ENCODE results near the gene RNLS.

RNLS gene

DNA sequence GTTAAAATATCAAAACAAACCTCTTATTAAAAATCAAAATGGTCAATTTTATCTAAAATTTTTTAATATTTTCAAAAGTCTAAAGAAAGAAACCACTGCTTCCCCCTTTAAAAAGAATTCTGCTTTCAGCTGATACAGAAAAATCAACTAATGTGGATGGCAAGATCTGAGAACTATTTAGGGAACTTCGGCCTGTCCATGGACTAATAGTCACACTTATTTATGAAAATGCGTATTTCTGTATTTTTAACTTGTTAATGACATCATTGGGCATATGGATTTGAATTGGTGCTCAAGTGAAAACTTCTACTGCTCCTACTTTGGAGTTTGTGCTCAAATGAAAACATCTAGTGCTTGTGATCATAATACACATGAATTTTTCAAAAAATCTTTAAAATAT is 31.9 kb downstream of the RNLS start:
- DNase-seq = no peak

DNA sequence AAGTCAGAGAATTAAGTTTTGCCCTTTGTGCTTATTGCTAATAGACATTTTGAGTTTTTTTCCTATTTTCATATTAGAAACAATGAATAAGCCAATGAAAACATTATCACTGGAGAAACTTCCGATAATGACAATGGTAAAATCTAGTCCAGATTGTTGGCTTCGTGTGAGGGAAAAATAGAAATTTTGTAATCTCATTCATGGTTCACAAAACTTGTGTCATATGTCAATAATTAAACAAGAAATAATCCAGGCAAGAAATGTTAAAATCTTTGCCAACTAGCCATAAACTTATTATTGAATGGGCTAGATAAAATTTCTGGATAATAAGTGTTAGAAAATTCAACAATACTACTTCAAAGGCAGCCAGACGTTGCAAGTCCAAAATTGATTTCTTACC is 36.6 kb downstream of the RNLS start:
- no peak for DNase-seq

DNA sequence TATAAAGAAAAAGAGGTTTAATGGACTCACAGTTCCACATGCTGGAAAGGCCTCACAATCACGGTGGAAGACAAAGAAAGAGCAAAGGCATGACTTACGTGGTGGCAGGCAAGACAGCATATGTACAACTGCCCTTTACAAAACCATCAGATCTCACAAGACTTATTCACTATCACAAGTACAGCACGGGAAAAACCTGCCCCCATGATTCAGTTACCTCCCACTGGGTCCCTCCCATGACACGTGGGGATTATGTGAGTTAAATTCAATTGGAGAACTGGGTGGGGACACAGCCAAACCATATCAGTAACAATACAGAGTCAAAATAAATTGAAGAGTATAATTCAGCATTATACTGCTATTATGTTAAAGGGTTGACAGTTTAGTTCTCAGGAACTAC is 37.8 kb downstream of the RNLS start:
- no peak for DNase-seq

DNA sequence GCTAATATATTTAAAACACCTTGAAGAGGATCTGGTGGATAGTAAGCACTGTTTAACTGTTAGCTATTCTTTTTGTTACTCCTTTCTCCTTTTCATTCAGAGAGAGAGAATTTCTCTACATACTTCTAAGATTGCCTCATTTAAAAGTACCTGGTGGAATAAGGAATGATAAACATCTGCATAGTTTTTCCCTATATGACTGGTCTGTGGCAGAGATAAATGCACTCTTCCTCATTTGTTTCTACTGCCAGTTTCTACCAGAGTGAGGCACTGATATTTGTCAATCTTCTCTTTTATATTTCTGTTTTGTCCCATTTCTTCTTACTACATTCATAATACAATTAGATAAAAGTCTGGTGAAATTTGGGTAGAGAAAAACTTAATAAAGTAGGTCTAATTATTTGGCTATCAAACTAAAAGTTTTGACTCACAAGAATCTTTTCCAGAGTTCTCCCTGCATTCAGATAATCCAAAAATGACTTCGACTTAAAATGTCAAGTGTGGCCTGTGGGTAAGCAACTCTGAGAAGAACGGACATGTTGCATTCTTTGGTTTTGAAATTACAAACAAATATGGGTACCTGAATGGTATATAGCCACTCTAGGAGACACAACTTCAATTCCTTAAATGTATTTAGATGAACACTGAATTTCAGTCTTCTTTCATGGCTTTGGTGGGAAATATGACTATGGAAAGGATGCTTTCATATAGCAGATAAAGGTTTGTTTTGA is 38.8 kb downstream of the RNLS start:
- no peak for DNase-seq

DNA sequence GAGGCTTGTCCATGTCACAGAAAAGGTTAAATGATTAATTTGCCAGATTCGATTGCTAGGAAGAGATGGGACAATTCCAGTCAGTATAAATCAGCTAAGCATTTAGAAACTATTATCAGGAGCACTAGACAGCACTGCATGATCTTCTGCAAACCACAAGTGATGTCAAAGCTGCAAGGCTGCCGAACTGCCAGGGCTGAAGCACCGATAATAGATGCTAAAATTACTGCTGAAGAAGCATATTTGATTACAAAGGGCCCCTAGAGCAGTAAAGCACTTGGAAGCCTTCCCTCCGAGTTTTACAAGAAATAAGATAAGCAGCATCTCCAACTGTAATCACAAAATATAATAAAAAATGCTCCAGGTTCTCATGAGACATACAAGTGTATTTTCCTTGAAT is 40.6 kb downstream of the RNLS start:
- DNase-seq = no peak

DNA sequence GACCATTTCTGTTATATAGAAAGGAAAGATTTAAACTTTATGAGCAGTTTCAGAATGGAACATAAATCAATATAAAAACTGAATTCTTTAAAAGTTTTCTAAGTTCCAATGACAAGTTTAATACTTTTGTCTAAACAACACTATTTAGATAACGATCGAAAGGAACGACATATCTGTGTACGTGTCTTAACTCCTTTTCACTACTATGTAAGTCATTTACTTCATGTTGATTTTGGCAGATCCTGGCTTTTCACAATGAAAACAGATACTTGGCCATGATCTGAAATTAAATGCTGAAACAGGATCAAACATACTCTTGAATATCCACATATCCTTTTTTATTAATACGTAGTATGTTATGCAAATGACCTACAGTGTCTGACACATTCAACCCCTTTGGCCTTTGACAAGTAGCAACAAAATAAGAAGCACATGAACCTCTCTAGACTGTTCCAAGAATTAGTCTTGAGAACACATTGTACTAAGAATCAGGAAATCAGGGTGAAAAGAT is 41.9 kb downstream of the RNLS start:
- DNase-seq = no peak

DNA sequence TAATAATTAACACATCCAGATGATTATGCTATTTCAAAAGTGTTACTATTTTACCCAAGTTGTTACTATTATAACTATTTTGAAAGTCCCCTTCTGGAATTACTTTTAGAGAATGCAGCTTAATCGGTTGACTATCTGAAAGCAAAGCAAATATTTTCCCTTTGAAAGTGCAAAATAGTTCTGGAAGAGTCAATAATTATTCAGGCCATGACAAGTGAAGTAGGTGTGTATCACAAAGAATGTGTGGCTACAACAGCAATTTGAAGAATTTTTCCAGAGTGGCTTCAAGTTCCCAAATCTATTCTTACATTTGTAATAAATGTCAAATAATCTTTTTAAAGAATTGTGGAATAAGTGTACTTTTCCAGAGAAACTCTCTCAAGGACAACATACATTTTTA is 42.8 kb downstream of the RNLS start:
- no peak for DNase-seq

DNA sequence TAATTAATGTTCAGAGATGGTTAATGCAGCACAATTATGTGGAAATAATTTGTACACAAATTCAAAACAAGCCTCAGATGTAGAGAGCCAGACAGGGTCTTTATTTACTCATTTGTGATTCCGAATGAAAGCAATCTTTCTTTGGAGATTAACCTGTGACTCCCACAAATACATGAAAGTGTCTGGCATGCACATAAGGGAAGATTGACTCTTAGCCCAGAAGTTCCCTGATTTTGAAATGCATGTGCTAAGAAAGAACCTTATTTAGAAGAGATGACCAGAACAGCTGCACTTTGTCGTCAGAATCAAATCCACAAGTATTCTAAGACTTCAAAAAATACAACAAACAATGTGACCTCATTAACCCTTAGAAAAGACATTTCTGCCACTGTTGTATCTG is 45.1 kb downstream of the RNLS start:
- DNase-seq = no peak

DNA sequence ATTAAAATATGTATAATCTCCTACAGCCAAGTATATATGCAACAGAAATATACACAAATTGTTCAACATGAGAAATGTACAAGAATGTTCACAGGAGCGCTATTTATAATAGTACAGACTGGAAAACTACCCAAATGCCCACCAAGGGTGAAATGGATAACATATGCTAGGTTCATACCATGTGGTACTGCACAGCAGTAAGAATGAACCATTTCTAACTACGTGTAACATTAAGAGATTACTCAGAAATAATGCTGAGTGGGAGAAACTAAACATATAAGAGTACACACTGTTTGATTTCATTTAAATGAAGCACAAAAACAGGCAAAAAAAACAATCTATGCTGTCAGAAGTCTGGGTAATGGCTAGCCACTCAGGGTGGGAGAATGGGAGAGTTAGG is 45.8 kb downstream of the RNLS start:
- no peak for DNase-seq

DNA sequence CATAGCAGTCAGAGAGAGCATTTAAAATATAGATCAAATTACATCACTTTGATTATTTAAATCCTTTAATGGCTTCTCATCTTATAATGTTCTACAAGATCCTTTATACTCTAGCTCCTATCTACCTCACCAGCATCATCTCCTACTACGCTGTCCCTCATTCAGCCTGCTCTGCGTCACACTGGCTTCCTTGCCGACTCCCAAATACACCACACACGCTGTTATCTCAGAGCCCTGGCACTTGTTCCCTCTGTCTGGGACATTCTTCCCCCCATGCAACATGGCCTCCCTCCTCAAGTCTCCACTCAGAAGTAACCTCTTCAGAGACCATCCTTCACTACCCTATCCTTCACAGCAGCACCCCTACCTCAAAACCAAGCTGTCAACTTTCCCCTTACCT is 46.7 kb downstream of the RNLS start:
- no peak for DNase-seq

DNA sequence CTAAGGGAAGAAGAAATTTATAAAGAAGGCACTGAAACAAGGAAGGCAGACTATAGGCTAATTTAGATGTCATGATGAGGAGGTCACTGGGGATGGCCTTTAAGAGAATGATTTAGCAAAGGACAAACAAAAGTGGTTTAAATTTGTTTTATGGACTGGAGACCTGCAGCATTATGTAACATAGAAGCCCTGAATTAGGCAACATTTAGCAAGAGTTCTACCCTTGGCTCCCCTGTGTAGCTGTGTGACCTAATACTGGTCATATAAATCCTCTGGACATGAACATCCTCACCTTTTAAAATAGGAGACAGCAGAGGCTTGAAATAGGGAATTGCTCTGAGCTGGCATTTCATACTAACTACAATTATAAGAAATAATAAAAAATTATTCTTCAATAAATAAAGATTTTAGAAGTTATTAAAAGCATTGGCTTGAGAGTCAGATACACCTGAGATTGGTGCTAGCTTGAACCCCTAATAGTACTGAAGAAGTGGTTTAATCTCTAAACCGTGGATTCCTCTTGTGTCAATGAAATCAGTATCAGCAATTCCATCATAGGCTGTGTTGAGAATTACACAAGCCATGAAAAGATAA is 48.9 kb downstream of the RNLS start:
- DNase-seq = no peak

DNA sequence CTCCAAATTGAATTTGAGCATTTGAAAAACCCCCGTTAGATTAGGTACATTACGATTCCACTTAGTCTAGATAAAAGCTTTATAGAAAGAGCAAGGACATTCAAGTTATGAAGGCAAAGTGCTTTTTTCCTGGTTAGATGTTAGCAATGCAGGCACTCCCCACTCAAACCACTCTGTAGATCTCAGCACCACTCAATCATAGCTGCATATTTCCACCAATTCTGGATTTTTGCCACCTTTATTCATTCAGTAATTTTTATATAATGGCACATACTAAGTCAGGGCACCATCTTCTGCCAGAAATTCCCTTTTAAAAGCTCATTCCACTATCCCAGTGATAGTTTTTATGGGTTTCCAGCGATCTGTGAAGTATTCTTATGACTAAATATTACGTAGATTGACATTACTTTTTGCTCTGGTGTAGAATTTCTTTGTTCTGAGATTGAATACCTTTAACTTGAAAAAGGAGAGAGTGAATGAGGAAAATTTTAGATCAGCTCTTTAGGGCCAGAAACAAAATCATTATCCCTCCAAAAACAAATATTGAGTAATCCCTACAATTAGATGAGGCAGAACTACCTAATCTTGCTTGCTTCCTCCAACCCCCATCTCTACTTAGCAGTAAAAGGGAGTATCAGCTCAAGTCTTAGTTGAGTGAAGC is 51.6 kb downstream of the RNLS start:
- DNase-seq = no peak

DNA sequence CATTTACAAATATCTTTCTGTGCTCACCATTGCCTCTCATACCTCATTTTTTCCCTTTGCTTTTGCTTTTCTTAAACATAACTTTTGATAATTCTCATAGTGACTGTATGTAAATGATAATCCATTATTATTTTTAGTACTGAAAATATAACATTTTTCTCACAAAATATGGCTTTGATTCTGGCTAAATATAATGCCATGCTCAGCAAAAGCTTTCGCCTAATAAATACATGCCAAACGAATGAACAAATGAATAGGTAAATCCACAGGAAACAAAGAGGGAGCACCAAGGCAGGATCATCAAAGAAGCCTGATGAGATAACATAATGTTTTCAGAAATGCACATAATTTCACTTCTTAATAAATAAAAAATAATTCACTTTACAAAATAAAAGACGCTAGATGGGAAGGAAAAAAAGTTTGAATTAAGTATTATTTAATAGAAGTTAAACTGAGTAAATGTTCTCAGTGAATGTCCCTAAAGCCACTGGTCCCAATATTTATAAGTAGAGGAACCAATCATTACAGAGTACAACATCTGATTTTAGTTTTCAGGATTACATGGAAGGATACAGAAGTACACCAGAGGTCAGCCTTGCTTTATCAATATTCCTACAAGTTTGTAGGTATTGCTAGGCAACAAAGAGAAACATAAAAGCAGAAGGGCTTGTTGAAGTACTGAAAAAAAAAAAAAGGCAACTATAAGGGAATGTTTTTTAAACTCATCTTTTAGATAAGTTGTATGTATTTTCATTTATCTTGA is 52.3 kb downstream of the RNLS start:
- no peak for DNase-seq

DNA sequence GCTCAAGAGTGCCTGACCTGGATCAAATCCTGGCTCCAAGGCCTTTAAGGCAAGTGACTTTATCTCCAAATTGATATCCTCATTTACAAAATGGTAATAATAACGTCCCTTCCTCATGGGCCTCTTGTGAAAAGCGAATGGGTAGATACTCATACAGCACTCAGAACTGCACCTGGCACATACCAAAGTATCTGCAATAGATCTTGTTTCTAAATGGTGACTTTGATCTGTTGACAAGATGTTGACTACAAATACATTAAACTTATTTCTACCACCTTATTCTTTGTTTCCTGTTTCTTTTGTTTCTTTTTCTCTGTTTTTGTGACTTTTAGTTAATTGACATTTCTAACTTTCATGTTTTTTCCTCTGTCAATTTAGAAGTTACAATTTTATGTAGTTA is 53.0 kb downstream of the RNLS start:
- DNase-seq = no peak

DNA sequence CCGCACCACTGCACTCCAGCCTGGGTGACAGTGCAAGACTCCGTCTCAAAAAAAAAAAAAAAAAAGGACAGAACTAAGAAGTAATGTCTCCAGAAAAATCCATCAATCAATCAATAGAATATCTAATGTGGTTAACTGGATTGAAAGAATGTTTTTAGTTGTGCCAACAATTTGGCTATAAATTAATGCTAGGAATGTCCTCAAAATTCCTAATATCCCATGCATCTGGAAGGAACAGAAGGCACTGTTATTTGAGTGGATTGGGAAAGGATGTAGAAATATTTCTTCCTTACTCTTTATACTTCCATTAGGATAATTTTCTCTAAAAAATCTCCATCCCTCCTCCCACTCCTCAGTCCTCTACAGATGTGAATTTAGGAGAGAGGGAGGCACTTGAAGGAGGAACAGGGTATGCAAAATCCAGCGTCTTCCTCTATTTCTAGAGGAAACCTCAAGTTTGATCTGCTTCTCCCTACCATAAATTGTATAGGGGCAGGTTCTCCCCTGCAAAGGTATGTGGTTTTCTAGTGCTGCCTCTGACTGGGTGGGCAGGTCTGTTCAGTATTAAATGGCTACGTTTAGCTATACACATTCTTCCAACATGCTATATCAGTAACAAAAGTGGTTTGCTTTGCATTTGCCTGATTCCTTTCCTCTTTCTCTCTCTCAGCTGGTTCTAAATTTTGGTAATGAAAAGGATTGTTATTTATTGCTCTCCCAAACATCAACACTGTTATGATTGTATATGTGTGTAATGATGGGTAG is 54.1 kb downstream of the RNLS start:
- no peak for DNase-seq

DNA sequence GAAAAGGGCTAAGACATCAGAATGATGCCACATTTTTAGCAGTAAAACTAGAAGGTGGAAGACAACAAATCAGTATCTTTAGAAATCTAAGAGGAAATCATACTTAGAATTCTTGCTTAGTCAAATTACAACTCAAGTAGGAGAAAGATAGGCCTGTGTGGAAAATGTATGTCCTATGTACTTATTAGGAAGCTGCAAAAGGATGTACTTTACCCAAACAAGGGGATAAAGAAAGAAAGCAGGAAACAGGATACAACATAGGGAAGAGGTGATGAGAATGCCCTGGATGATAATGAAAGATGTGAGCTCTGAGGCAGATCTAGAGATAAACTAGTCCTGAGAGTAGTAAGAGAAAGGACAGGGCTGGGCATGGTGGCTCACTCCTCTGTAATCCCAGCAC is 54.9 kb downstream of the RNLS start:
- DNase-seq = no peak

DNA sequence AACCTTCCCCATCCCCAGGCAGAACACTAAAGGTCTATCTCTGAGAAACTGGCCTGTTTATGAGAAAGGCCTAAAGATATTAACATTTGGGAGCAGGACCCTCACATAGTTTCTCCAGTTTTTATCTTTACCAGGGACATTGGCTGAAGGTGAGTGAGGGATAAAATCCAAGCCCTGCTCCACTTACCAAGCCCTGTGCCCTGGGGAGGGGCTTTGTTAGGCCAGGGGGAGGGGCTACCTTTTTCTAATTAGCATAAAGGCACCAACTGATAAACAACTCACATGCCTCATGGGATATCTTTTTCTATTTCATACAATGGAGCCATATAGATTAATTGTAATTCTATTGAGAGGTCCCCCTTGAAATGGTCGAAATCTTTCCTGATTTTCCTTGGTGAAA is 55.9 kb downstream of the RNLS start:
- DNase-seq = no peak

DNA sequence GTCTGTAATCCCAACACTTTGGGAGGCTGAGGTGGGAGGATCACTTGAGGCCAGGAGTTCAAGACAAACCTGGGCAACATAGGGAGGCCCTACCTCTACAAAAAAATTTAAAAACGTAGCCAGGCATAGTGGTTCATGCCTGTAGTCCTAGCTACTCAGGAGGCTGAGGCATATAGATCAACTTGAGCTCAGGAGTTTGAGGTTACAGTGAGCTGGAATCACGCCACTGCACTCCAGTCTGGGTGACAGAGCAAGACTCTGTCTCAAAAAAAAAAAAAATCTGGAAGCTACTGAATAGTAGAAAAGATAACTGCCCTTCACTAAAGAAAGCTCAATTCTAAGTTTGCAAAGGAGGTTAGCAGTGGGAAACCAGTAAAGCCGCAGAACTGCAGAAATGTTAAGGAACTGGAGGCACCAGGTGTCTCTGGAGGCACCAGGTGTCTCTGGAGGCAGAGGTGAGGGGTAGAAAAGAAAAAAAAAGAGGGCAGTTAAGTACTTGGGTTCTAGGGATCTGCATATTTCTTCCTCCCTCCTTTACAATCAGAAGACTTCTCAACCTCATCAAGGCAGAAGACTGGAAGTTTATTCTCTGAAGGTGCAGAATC is 56.5 kb downstream of the RNLS start:
- no peak for DNase-seq

DNA sequence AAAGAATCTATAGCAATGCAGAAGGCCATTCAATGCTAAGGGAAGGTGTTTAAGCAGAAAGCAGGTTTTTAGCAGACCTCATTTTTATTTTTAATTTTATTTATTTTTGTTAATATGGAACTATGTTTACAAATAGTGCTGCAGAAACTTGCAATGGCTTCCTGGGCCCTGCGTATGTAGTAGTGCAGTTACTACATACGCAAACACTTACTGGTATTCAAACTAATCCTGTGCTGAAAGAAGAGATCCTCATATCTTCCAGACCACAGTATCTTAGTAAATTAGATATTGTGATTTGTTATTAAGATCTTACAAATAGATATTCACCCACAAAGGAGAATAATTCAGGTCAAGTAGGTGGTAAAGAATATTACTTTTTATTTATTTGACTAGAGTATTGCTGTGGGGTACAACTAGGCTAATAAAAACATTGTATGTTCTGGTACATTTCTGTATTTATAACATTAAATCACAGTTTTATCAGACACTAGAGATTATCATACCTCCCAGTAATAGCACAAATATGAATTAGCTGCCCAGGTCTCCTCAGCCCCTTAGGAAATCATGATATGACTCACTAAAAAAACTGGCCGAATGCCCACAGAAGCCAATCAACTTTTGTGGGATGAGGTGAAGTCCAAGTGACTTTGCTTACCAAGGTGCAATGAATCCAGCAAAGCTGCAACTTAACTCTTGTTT is 57.6 kb downstream of the RNLS start:
- DNase-seq = no peak

DNA sequence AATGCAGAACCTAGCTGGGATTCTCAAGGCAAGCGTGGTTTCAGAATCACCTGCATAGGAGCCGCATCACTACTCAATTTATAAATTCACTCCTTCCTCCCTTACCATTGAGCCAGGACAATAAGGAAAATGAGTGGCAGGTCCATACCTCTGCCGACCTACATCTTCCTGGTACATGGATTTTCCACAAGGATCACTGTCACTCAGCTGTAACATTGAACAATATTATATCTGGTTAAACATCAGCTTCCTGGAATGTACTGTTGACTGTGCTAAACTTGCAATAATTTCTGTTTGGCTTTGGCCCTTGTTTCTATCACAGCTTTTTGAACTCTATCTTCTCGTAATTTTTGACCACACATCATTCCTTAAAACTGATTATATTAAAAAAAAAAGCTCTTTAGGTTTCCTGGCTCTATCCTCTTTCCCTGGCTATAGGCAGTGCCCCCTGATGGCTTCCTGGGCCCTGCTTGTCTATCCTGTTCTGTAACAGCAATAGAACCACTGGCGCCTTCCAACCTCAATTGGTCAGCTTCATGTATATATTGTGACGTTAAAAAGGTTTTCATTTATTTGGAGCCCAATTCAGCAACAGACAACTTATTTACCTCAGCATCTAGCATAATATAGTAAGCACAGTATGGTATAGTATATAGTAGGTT is 59.2 kb downstream of the RNLS start:
- no peak for DNase-seq

DNA sequence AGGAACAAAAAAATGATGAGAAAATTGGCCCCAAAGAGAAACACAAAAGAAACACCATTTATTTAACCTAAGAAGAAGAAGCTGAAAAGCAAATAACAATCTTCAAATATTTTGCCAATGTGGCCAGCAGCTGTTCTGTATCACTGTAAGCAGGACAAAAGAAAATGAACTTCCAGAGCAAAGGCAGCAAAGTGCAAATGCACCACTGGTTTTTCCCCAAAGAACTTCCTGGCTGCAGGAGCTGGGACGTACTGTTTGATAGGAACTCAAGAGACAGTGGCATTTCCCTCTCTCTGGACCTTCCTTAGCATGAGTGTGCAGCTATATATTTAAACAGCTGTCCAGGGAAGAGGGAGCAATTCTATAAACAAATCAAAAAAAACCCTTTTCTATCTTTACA is 60.4 kb downstream of the RNLS start:
- no peak for DNase-seq
